BLaER1 (cell line): Measurements from ENCODE around the gene OR4M2.
"Not testable (repeated sequence)": the region's sequence is repeated elsewhere in the genome, so short reads cannot be mapped to it uniquely, and the experiment has no call there.

Experiments
- H3K27ac ChIP-seq: shearing (Covaris generic); formaldehyde crosslinking; 2 replicates; pipeline ENCODE4 v1.8.1; 2022
- H3K27me3 ChIP-seq: shearing (Covaris generic); formaldehyde crosslinking; 2 replicates; pipeline ENCODE4 v1.8.1; 2022
- H3K36me3 ChIP-seq: shearing (Covaris generic); formaldehyde crosslinking; 2 replicates; pipeline ENCODE4 v1.8.1; 2022
- H3K4me1 ChIP-seq: shearing (Covaris generic); formaldehyde crosslinking; 2 replicates; pipeline ENCODE4 v1.8.1; 2022
- H3K4me2 ChIP-seq: shearing (Covaris generic); formaldehyde crosslinking; 2 replicates; pipeline ENCODE4 v1.8.1; 2022
- H3K4me3 ChIP-seq: shearing (Covaris generic); formaldehyde crosslinking; 2 replicates; pipeline ENCODE4 v1.8.1; 2022
- H3K9ac ChIP-seq: shearing (Covaris generic); formaldehyde crosslinking; 2 replicates; pipeline ENCODE4 v1.8.1; 2022
- H3K9me3 ChIP-seq: shearing (Covaris generic); formaldehyde crosslinking; 2 replicates; pipeline ENCODE4 v1.8.1; 2022
- H4K20me1 ChIP-seq: shearing (Covaris generic); formaldehyde crosslinking; 2 replicates; pipeline ENCODE4 v1.8.1; 2022

Gene OR4M2

GRCh38 chr15:22080227-22080626 lies at the start of gene OR4M2:
Gene OR4M2 (plus strand): TSS chr15:22080527. CDS start chr15:22080625, 98 bp downstream.
- not testable (repeated sequence) for H3K4me2 ChIP-seq, H3K27ac ChIP-seq, H3K36me3 ChIP-seq, H3K4me3 ChIP-seq, H3K27me3 ChIP-seq, H4K20me1 ChIP-seq, H3K9me3 ChIP-seq, H3K9ac ChIP-seq, H3K4me1 ChIP-seq

GRCh38 chr15:22069267-22069666 lies 11.1 kb upstream of the OR4M2 start:
- H3K36me3 ChIP-seq, H3K27ac ChIP-seq, H3K4me1 ChIP-seq, H3K4me3 ChIP-seq, H3K27me3 ChIP-seq, H3K4me2 ChIP-seq, H3K9ac ChIP-seq, H3K9me3 ChIP-seq, H4K20me1 ChIP-seq: not testable (repeated sequence)

GRCh38 chr15:22081386-22081785 lies 1.1 kb downstream of the OR4M2 start:
- not testable (repeated sequence) for H3K4me2 ChIP-seq, H3K36me3 ChIP-seq, H3K4me3 ChIP-seq, H3K27ac ChIP-seq, H3K4me1 ChIP-seq, H3K9ac ChIP-seq, H3K9me3 ChIP-seq, H4K20me1 ChIP-seq, H3K27me3 ChIP-seq

- H3K4me3 ChIP-seq, H3K4me2 ChIP-seq, H3K9me3 ChIP-seq, H4K20me1 ChIP-seq, H3K36me3 ChIP-seq, H3K4me1 ChIP-seq, H3K27ac ChIP-seq, H3K9ac ChIP-seq, H3K27me3 ChIP-seq: not testable (repeated sequence)
These were observed 18.4 kb downstream of the OR4M2 start for GRCh38 chr15:22098616-22099253.

GRCh38 chr15:22099289-22099891 lies 19.1 kb downstream of the OR4M2 start:
- H3K27me3 ChIP-seq, H3K4me3 ChIP-seq, H3K4me2 ChIP-seq, H3K36me3 ChIP-seq, H3K27ac ChIP-seq, H3K9me3 ChIP-seq, H4K20me1 ChIP-seq, H3K4me1 ChIP-seq, H3K9ac ChIP-seq: not testable (repeated sequence)

GRCh38 chr15:22122033-22122432 lies 41.7 kb downstream of the OR4M2 start:
- not testable (repeated sequence) for H3K4me1 ChIP-seq, H3K27ac ChIP-seq, H3K9ac ChIP-seq

More at GRCh38 chr15:22122033-22122432, 41.7 kb downstream of the OR4M2 start:
- H3K4me3 ChIP-seq, H3K9me3 ChIP-seq, H3K36me3 ChIP-seq, H3K4me2 ChIP-seq, H3K27me3 ChIP-seq, H4K20me1 ChIP-seq: not testable (repeated sequence)
